ENCODE results near the gene FBXO22.
"Not testable (repeated sequence)": the region's sequence is repeated elsewhere in the genome, so short reads cannot be mapped to it uniquely, and the experiment has no call there.

The FBXO22 gene

GRCh38 chr15:75867449-75867848 is 36.2 kb upstream of the FBXO22 start:
- no peak for DNase-seq (ENCODE audit: low spot score)
- TF ChIP-seq CTCF (IDR thresholded peaks at IDR 0.05; ENCODE audit: extremely low read depth, missing control alignments), result no peak

- no peak for DNase-seq (ENCODE audit: low spot score)
- no peak for TF ChIP-seq CTCF (IDR thresholded peaks at IDR 0.05; ENCODE audit: extremely low read depth, missing control alignments)
Observed at GRCh38 chr15:75868019-75868418, 35.7 kb upstream of the FBXO22 start.

- no peak for TF ChIP-seq CTCF (IDR thresholded peaks at IDR 0.05; ENCODE audit: extremely low read depth, missing control alignments)
- DNase-seq (ENCODE audit: low spot score), result no peak
Observed at GRCh38 chr15:75869446-75869845, 34.2 kb upstream of the FBXO22 start.

- not testable (repeated sequence) for DNase-seq (ENCODE audit: low spot score)
Observed at GRCh38 chr15:75871589-75871988, 32.1 kb upstream of the FBXO22 start.

GRCh38 chr15:75872403-75872990 is 31.2 kb upstream of the FBXO22 start:
- no peak for DNase-seq (ENCODE audit: low spot score)
- TF ChIP-seq CTCF (IDR thresholded peaks at IDR 0.05; ENCODE audit: extremely low read depth, missing control alignments), result no peak

- TF ChIP-seq CTCF (IDR thresholded peaks at IDR 0.05; ENCODE audit: extremely low read depth, missing control alignments), result no peak
- no peak for DNase-seq (ENCODE audit: low spot score)
Observed at GRCh38 chr15:75884041-75884440, 19.6 kb upstream of the FBXO22 start.

GRCh38 chr15:75887178-75887577 is 16.5 kb upstream of the FBXO22 start:
- no peak for DNase-seq (ENCODE audit: low spot score)
- no peak for TF ChIP-seq CTCF (IDR thresholded peaks at IDR 0.05; ENCODE audit: extremely low read depth, missing control alignments)

- no peak for DNase-seq (ENCODE audit: low spot score)
- no peak for TF ChIP-seq CTCF (IDR thresholded peaks at IDR 0.05; ENCODE audit: extremely low read depth, missing control alignments)
Observed at GRCh38 chr15:75891895-75892294, 11.8 kb upstream of the FBXO22 start.
